ENCODE data around the gene EDEM3.

Gene EDEM3

DNA sequence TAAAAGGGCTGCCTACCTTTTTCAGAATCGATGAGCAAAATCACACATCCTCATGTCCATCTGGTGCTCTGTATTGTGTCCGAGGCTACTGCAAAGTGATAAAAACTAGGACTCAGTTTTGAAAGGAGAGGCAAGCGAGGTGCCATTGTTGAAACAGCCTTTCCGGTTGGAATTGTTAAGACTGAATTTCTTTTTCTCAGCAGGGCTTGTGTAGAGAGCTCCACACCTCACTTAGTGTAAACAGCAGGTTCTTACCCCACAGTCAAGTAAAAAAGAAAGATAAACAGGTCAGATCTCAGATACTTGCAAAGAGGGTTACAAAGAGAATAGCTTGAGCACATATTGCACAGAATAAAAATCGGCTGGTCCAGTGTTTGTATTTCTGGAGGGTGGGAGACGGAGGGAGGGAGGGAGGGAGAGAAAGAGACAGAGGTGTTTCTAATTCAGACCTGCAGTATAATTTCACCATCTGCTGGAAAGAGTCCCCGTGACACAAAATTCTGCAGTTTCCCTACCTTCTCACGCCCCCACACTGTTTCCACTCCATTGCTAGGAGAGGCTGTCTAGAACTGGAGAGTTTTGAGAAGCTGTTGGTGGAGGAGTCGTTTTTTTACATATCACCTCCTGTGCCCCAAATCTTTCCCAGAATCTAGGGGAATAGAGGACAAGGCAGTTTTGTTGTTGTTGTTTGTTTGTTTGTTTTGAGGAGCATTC, 82.5 kb downstream of the EDEM3 start:
- no peak for DNase-seq (ENCODE audit: low read depth in 2 of 2)

- DNase-seq (ENCODE audit: low read depth in 2 of 2) = no peak
These were observed 85.3 kb downstream of the EDEM3 start for GRCh38 chr1:184669391-184669790.

GRCh38 chr1:184665360-184665759, 89.3 kb downstream of the EDEM3 start:
- DNase-seq (ENCODE audit: low read depth in 2 of 2) = no peak

DNA sequence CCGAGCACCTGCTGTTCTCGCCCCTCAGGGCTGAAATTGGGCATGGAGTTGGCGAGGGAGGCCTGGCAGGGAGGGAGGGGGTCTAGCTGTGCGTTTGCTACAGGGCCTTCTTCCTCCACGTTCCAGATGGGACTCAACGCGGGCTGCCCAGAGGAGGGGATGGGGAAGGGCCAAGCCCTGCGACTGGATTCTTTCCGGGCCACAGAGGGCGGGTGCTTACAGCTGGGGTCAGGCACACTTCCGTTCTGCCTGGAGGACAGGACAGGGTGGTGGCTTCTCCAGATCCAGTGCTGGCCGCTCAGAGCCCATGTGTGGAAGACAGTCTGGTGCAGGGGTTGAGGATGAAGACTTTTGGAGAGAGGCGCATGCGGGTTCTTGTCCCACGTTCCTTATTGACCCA, 90.0 kb downstream of the EDEM3 start:
- DNase-seq (ENCODE audit: low read depth in 2 of 2) = no peak

DNA sequence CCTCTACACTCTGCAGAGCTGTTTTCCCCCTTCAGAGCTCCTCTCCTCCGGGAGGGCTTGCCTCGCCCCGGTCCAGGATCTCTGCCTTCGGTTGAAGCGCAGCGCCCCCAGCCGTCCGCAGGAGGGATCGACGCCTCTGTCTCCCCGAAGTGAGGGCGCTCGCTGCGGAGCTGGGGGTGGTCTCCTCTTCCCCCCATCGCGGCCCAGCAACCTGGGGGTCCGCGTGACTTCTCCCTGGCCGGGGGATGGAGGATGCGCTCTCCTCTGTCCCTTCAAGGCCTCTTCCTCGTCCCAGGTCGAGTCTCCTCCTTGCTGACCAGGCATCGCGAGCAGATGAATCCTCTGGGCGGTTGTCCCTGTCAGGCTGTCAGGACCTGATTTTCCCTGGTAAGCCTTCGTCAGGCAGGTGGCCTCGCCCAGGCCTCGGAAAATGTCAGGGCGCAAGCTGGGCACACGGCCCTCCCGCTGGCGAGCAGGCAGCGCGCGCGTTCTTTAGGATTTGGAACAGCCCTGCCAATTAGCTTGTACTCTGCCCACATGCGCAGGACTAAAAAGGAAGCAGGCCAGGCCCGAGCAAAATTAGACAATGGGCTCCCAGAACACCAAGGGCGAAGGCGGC, 90.5 kb downstream of the EDEM3 start:
- no peak for DNase-seq (ENCODE audit: low read depth in 2 of 2)

- DNase-seq (ENCODE audit: low read depth in 2 of 2) = no peak
These were observed 92.9 kb downstream of the EDEM3 start for GRCh38 chr1:184661801-184662200.

DNA sequence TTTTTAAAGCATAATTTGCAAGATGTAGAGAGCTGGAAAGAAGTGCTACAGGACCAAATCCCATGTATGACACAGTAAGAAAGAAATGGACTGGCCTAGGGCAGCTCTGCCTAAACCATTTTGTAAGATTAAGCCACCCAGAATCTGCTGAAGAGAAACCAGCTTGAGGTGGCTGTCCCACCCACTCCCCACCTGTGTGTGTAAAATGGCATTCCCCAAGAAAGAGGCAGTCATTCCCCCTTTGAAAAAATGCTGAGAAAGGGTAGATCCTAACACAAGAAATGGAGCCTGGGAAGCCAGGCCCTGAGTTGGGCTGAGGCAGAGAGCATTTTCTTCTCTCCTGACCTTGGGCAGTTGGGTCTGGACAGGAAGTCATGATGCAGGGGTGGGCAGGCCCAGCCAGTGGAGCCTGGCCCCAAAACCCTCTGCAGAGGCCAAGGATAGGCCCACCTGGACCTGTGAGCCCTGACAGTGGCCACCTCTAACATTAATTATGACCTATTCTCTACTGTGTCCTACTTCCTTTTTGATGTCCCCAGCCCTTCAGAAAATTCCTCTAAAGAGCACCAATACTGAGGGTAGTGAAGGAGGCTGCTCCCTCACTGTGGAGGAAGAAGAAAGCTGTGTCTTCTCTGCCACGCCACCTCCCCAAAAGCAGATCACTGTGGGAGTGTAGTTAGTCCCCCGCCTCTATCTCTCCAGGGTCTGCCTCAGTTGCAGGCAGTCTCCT, 94.0 kb downstream of the EDEM3 start:
- no peak for DNase-seq (ENCODE audit: low read depth in 2 of 2)

DNA sequence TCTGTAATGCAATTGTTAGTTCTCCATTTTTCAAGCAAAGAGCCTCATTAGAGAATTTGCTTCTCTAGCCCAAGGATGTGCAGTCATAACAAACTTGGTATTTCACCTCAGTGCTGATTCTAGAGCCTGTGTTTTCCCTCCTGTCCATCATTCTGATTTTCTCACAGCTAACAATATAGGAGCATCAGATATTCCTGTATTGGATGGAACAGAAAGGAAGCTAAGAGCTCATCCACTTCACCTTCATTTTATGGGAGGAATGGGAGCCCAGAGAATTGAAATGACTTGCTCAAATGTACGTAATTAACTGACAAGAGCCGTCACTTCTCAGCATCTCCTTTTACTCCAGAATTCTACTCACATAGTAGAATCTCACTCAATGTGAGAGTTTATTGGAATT, 96.6 kb downstream of the EDEM3 start:
- no peak for DNase-seq (ENCODE audit: low read depth in 2 of 2)

DNA sequence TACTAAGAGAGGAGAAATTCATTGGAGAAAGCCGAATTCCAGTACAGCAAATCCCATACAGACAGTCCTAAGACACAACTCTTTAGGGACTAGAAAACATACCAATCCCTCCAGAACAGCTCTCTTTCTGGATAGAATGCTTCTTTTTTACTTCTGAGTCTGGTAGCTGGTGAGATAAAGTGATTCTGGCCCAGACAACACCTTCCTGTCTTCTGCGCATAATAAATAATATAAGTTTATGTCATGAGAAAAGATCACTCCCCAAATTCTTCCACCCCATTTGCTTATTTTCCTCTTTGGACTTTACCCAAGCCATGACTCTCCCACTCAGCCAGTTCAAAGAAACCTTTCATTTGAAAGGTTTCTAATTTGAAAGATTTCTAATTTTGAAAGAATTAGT, 98.4 kb downstream of the EDEM3 start:
- no peak for DNase-seq (ENCODE audit: low read depth in 2 of 2)

- DNase-seq (ENCODE audit: low read depth in 2 of 2) = no peak
These were observed 99.5 kb downstream of the EDEM3 start for GRCh38 chr1:184655185-184655584.

DNA sequence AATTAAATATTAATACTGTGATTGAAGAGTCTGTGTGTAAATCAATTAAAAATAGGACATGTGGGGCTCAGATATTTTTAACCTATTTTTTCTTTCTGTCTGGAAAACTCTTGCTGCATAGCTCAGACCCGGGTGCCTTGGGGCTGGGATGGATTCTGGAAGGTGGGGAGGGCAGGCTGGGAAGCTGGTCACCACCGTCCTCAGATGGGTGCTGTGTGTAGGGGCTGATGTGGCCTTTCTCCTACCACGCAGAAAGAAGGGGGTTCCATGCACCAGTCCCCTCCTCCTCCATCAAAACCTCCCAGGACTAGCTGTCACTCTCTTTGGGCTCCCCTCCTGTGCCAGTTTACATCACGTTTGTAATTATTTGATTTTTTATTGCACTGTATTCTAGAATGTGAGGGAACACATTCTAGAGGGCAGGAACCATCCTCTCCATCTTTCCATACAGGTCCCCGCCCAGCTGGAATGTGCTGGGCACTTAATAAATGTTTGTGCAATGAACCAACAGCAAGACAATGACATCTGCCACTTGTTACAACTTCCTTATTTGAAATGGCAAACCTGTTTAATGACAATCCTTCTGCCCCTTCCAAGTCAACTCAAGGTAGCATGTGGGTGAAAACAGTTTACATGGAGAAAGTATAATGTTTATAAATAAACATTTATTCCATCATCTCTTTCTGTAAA, 104.3 kb downstream of the EDEM3 start:
- no peak for DNase-seq (ENCODE audit: low read depth in 2 of 2)

DNA sequence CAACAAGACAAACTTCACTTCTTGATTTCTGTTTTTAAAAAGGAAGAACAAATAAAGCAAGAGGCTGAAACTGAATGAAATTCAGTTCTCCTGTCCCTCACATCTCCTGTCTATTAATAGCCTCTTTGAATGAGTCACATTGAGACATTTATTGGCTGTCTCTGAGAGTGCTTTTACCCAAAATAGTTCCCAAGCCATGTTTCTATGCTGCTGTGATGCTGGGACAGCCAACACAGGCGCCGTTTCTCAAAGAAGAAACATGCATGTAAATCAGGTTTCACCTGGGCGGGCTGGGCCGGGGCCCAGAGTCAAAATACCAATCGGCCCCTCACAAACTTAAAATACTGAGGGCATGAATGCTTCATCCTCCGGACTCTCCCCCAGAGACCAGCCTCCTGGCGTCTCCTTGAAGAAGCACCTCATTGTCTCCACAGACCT, 105.2 kb downstream of the EDEM3 start:
- no peak for DNase-seq (ENCODE audit: low read depth in 2 of 2)

DNA sequence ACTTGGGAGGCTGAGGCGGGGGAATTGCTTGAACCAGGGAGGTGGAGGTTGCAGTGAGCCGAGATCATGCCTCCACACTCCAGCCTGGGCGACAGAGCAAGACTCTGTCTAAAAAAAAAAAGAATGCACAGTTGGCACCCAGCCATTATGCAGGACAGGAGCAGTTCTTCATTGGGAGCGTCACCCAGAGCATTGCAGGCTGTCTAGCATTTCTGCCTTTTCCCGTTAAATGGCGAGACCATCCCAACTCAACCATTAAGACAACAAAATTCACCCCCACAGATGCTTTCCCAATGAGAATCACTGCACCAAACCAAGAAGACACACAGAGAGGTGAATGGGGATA, 105.8 kb downstream of the EDEM3 start:
- DNase-seq (ENCODE audit: low read depth in 2 of 2) = no peak

GRCh38 chr1:184648160-184648855, 106.3 kb downstream of the EDEM3 start:
- no peak for DNase-seq (ENCODE audit: low read depth in 2 of 2)

GRCh38 chr1:184647471-184647870, 107.2 kb downstream of the EDEM3 start:
- DNase-seq (ENCODE audit: low read depth in 2 of 2) = no peak

DNA sequence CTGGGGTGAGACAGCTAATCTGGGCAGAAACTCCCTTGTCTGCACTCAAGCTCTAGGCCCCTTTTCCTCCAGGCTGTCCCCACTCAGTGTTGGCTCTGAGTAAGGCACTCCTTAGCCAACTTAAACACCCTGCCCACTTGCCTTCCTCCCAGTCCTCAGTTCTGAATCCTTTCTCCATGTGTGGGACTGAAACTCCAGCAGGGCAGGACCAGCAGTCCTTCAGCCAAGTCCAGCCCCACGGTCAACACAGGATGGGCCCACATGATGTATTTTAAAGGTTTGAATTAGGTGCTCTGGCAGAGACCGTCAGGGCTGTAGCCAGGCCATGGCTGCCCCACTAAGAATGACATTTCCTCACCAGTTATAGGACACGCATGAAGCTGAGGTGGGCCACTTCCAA, 107.8 kb downstream of the EDEM3 start:
- no peak for DNase-seq (ENCODE audit: low read depth in 2 of 2)

DNA sequence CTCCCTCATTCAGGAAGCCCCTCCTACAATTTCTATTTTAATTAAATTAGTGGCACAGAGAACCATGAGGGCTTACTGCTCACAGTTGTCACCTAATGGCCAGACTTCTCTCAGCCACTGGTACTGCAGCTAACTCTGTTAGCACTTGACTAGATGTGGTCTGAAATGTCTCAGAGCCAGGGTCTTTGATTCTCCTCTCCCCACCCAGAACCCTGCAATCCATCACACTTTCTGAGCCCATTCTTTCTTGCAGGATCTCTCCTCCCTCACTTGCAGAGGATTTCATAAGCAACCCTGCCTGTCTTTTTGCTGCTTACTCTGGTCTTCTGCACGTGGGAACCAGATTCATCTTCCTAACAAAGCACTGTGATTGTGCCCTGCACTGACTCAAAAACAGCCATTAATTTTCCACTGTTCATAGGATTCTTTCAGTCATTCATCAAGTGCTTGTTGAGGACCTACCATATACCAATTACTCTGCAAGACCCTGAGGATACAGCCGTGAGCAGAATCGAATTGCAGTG, 108.4 kb downstream of the EDEM3 start:
- no peak for DNase-seq (ENCODE audit: low read depth in 2 of 2)

- no peak for DNase-seq (ENCODE audit: low read depth in 2 of 2)
These were observed 109.9 kb downstream of the EDEM3 start for GRCh38 chr1:184644771-184645170.

DNA sequence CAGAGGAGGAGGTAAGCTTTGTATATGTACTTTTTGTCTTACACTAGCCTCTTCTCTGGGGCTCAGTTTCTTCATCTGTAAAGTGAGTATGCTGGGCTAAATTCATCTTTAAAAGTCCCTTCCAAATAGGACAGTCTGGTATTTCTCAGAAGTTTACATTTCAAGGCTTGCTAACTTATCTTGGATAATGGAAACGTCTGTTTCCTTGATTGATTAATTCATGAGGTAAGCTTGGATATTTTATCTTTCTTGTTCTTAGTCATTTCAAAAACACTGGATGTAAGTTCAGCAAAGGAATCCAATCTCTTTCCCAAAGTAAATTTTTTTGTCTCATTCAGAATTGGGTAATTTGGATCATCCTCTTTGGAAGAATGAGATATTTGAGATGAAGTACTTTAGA, 111.0 kb downstream of the EDEM3 start:
- no peak for DNase-seq (ENCODE audit: low read depth in 2 of 2)

DNA sequence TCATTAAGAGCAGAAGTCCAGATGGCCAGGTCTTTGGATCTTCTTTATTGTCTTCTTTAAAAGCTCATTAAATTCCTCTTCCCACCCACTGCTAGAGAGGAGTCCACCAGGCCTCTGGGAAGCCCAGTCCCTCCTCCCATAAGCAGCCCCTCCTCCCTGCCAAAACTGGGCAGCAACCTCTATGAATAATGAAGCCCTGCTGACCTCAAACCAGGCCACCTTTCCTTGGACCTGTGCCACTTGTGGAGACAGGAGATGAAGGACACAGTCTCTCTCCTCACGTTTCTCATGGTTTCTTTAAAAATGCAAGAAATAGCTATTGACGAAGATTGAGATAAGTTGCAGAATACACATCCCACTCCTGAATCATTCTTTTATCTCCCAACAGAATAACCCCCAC, 112.8 kb downstream of the EDEM3 start:
- DNase-seq (ENCODE audit: low read depth in 2 of 2) = no peak

DNA sequence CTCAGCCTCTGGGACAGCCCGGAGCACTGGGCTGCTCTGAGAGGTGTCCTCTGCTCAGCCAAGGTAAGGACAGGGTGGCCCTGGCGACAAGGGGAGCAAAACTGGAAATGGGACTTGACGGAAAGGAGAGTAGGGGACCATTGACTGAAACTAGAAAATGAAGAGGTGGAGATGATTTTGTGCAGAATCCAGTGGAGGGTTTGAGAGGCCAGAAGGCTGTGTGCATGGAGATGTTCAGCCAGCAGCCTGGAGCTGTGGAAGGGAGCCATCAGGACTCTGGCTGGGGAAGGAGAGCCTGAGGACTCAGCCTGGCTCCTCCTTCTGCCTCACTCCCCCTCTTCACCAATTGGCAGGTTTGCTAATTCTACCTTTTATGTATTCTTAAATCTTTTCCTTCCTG, 114.2 kb downstream of the EDEM3 start:
- DNase-seq (ENCODE audit: low read depth in 2 of 2) = no peak

Data from stimulated activated CD8-positive, alpha-beta memory T cell treated with anti-CD3 and anti-CD28 coated beads, Interleukin-7, amount 100 ng/mL, for 1 hour (primary cell).